ENCODE measurements around the gene OR10G2. TPM values are rescaled to one million over a fixed set of nuclear protein-coding genes. Genes with fewer than 3 reads are reported as not detected.
"Not testable (repeated sequence)": the region's sequence is repeated elsewhere in the genome, so short reads cannot be mapped to it uniquely, and the experiment has no call there.

Gene OR10G2
- total RNA-seq, 1 experiment from 2014 or later: not detected

DNA sequence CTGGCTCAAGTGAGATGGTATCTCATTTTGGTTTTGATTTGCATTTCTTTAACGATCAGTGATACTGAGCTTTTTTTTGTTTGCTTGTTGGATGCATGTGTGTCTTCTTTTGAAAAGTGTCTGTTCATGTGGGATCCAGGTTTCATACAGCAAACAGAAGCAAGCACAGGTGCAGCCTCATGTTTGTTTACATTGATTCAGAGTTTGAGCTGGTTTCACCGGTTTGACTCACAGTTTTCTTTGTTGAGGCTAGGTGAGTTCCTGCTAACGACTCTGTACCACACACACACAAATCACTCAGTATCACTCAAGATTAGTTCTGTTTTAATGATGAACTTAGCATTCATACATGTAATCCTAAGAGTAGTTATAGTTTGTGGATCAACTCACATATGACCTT is 3.7 kb downstream of the OR10G2 start (continued):
- TF ChIP-seq, protein P1, sequence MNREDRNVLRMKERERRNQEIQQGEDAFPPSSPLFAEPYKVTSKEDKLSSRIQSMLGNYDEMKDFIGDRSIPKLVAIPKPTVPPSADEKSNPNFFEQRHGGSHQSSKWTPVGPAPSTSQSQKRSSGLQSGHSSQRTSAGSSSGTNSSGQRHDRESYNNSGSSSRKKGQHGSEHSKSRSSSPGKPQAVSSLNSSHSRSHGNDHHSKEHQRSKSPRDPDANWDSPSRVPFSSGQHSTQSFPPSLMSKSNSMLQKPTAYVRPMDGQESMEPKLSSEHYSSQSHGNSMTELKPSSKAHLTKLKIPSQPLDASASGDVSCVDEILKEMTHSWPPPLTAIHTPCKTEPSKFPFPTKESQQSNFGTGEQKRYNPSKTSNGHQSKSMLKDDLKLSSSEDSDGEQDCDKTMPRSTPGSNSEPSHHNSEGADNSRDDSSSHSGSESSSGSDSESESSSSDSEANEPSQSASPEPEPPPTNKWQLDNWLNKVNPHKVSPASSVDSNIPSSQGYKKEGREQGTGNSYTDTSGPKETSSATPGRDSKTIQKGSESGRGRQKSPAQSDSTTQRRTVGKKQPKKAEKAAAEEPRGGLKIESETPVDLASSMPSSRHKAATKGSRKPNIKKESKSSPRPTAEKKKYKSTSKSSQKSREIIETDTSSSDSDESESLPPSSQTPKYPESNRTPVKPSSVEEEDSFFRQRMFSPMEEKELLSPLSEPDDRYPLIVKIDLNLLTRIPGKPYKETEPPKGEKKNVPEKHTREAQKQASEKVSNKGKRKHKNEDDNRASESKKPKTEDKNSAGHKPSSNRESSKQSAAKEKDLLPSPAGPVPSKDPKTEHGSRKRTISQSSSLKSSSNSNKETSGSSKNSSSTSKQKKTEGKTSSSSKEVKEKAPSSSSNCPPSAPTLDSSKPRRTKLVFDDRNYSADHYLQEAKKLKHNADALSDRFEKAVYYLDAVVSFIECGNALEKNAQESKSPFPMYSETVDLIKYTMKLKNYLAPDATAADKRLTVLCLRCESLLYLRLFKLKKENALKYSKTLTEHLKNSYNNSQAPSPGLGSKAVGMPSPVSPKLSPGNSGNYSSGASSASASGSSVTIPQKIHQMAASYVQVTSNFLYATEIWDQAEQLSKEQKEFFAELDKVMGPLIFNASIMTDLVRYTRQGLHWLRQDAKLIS (CRISPR knock-in tag; IDR thresholded peaks at IDR 0.05; ENCODE audit: borderline replicate concordance): no peak

GRCh38 chr14:21630503-21630902 is 4.2 kb downstream of the OR10G2 start:
- H3K36me3 Mint-ChIP-seq; H3K27me3 Mint-ChIP-seq (ENCODE audit: low read depth); H3K4me1 Mint-ChIP-seq; H3K9me3 Mint-ChIP-seq; H3K4me3 Mint-ChIP-seq; CTCF ChIA-PET; DNase-seq (ENCODE audit: low spot score); H3K27ac Mint-ChIP-seq; POLR2A ChIA-PET; ATAC-seq: not testable (repeated sequence)

GRCh38 chr14:21626491-21627230 is 8.1 kb downstream of the OR10G2 start:
- ChIA-PET POLR2A (no interaction called here), CTCF (no interaction called here)
- no peak overlapping the region for H3K27ac Mint-ChIP-seq
- H3K36me3 Mint-ChIP-seq: no peaks in the 10 kb centered on the region
- peaks cover 7% of the 10 kb centered on the region for H3K9me3 Mint-ChIP-seq
- no peak overlapping the region for H3K4me3 Mint-ChIP-seq
- no peaks in the 10 kb centered on the region for H3K27me3 Mint-ChIP-seq (ENCODE audit: low read depth)
- ATAC-seq (no peak), DNase-seq (ENCODE audit: low spot score) (no peak)
- TF ChIP-seq PRDM15 (CRISPR knock-in tag; IDR thresholded peaks at IDR 0.05) (no peak), JUN (CRISPR knock-in tag; IDR thresholded peaks at IDR 0.05) (no peak), E2F1 (CRISPR knock-in tag; IDR thresholded peaks at IDR 0.05) (no peak), ZSCAN18 (CRISPR knock-in tag; IDR thresholded peaks at IDR 0.05) (no peak), ZNF416 (CRISPR knock-in tag; IDR thresholded peaks at IDR 0.05) (no peak), ATF2 (CRISPR knock-in tag; IDR thresholded peaks at IDR 0.05; ENCODE audit: borderline replicate concordance, low read depth) (no peak), CTCF (IDR thresholded peaks at IDR 0.05) (no peak), CREB1 (CRISPR knock-in tag; IDR thresholded peaks at IDR 0.05) (no peak), PRRX2 (CRISPR knock-in tag; IDR thresholded peaks at IDR 0.05) (no peak), TCF7 (CRISPR knock-in tag; IDR thresholded peaks at IDR 0.05; ENCODE audit: low read depth) (no peak), ZNF138 (CRISPR knock-in tag; conservative IDR thresholded peaks at IDR 0.05) (no peak), IRF2 (CRISPR knock-in tag; IDR thresholded peaks at IDR 0.05; ENCODE audit: borderline replicate concordance, low read depth) (no peak)
- TF ChIP-seq, protein P2, sequence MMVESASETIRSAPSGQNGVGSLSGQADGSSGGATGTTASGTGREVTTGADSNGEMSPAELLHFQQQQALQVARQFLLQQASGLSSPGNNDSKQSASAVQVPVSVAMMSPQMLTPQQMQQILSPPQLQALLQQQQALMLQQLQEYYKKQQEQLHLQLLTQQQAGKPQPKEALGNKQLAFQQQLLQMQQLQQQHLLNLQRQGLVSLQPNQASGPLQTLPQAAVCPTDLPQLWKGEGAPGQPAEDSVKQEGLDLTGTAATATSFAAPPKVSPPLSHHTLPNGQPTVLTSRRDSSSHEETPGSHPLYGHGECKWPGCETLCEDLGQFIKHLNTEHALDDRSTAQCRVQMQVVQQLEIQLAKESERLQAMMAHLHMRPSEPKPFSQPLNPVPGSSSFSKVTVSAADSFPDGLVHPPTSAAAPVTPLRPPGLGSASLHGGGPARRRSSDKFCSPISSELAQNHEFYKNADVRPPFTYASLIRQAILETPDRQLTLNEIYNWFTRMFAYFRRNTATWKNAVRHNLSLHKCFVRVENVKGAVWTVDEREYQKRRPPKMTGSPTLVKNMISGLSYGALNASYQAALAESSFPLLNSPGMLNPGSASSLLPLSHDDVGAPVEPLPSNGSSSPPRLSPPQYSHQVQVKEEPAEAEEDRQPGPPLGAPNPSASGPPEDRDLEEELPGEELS (CRISPR knock-in tag; IDR thresholded peaks at IDR 0.05): no peak
- H3K4me1 Mint-ChIP-seq: peaks cover 8% of the 10 kb centered on the region

Measured in WTC11 (cell line).